Liver (tissue), 9 donors: Measurements from ENCODE around the gene GRK7. TPM values are rescaled to one million over a fixed set of nuclear protein-coding genes. Genes with fewer than 3 reads are reported as not detected.

Source experiments
- DNase-seq: peaks from one replicate; pipeline ENCODE4 v3.0.0-alpha.2; 2017; ENCODE audit warnings: low spot score
- H3K27ac ChIP-seq, 2 donors: one replicate each; pipeline ENCODE4 v1.7.0; 2013; ENCODE audit warnings: inconsistent platforms in 2 of 2, low read length in 2 of 2, control low read depth in 1 of 2, low read depth in 1 of 2, mild to moderate bottlenecking in 1 of 2
- H3K27me3 ChIP-seq, 4 donors: one replicate each; pipeline versions ENCODE4 v1.6.1 to v1.7.0; 2013; ENCODE audit warnings: low read length in 3 of 4, inconsistent platforms in 1 of 4, mild to moderate bottlenecking in 1 of 4, moderate library complexity in 1 of 4; ENCODE audit not compliant: control insufficient read depth in 4 of 4, insufficient read depth in 4 of 4
- H3K36me3 ChIP-seq, 4 donors: one replicate each; pipeline versions ENCODE4 v1.6.1 to v1.7.0; 2013; ENCODE audit warnings: low read length in 3 of 4, mild to moderate bottlenecking in 3 of 4, low read depth in 1 of 4, moderate library complexity in 1 of 4; ENCODE audit not compliant: control insufficient read depth in 4 of 4, insufficient read depth in 3 of 4
- H3K4me1 ChIP-seq, 4 donors: one replicate each; pipeline versions ENCODE4 v1.6.1 to v1.7.0; 2013; ENCODE audit warnings: low read length in 3 of 4, mild to moderate bottlenecking in 3 of 4, moderate library complexity in 1 of 4; ENCODE audit not compliant: control insufficient read depth in 4 of 4, insufficient read depth in 4 of 4
- H3K4me3 ChIP-seq, 3 donors: one replicate each; pipeline versions ENCODE4 v1.6.1 to v1.7.0; 2013; ENCODE audit warnings: low read length in 3 of 3, control low read depth in 1 of 3, low read depth in 1 of 3, mild to moderate bottlenecking in 1 of 3
- H3K9ac ChIP-seq, 2 donors: one replicate each; pipeline ENCODE4 v1.7.0; 2013; ENCODE audit warnings: low read length in 2 of 2, mild to moderate bottlenecking in 2 of 2, moderate library complexity in 2 of 2, control low read depth in 1 of 2, low read depth in 1 of 2
- H3K9me3 ChIP-seq, 4 donors: one replicate each; pipeline versions ENCODE4 v1.6.1 to v1.7.0; 2013; ENCODE audit warnings: low read length in 3 of 4; ENCODE audit not compliant: control insufficient read depth in 4 of 4
- FOXA1 ChIP-seq: IDR thresholded peaks from 2 replicates; pipeline ENCODE4 v1.6.1; 2016; ENCODE audit warnings: antibody characterized with exemption
- FOXA2 ChIP-seq: IDR thresholded peaks from 2 replicates; pipeline ENCODE4 v1.6.1; 2016; ENCODE audit warnings: antibody characterized with exemption
- GABPA ChIP-seq, 2 donors: IDR thresholded peaks in 1 of 2; conservative IDR thresholded peaks in 1 of 2; 2 replicates each; pipeline ENCODE4 v1.6.1; 2016; ENCODE audit warnings: antibody characterized with exemption in 2 of 2, mild to moderate bottlenecking in 1 of 2, moderate library complexity in 1 of 2
- HNF4A ChIP-seq, 2 donors: conservative IDR thresholded peaks; 2 replicates each; pipeline ENCODE4 v1.6.1; 2016; ENCODE audit warnings: antibody characterized with exemption in 2 of 2, mild to moderate bottlenecking in 2 of 2
- HNF4G ChIP-seq: IDR thresholded peaks from 2 replicates; pipeline ENCODE4 v1.6.1; 2016; ENCODE audit warnings: antibody characterized with exemption
- JUND ChIP-seq, 2 donors: IDR thresholded peaks; 2 replicates each; pipeline ENCODE4 v1.6.1; 2016; ENCODE audit warnings: antibody characterized with exemption in 2 of 2
- NR2F2 ChIP-seq: IDR thresholded peaks from 2 replicates; pipeline ENCODE4 v1.6.1; 2016; ENCODE audit warnings: antibody characterized with exemption
- RAD21 ChIP-seq, 2 donors: IDR thresholded peaks; 2 replicates each; pipeline ENCODE4 v1.6.1; 2016; ENCODE audit warnings: antibody characterized with exemption in 2 of 2, mild to moderate bottlenecking in 2 of 2
- SP1 ChIP-seq: IDR thresholded peaks from 2 replicates; pipeline ENCODE4 v1.6.1; 2018; ENCODE audit warnings: antibody characterized with exemption, mild to moderate bottlenecking
- YY1 ChIP-seq: IDR thresholded peaks from 2 replicates; pipeline ENCODE4 v1.6.1; 2016; ENCODE audit warnings: antibody characterized with exemption, mild to moderate bottlenecking
- WGBS: extraction: QIAGEN DNeasy Blood & Tissue Kit; methylation state at CpG from one replicate; pipeline ENCODE4 v1.1.7; 2013; 5-methylcytosine and 5-hydroxymethylcytosine counted together
- polyA plus RNA-seq, 2 donors: library from polyadenylated mRNA; stranded (reverse) in 1 of 2; unstranded in 1 of 2; fragments of 200-250 nt in 1 of 2; fragments of >200 nt in 1 of 2; fragmentation: Nextera tagmentation in 1 of 2; extraction: Ambion mirVana in 1 of 2; gene quantifications; one replicate each; pipeline versions ENCODE4 v1.2.1 to v1.2.3, GENCODE V29; 2013 to 2015
- total RNA-seq, 2 donors: library from RNA; depleted of rRNA; stranded (reverse); fragments of >200 nt; gene quantifications; one replicate each; pipeline ENCODE4 v1.2.3, GENCODE V29; 2014
- TF ChIP-seq, protein P1 (sequence below): IDR thresholded peaks from 2 replicates; pipeline ENCODE4 v1.6.1; 2016; ENCODE audit warnings: antibody characterized with exemption, mild to moderate bottlenecking
- TF ChIP-seq, protein P2 (sequence below): IDR thresholded peaks from 2 replicates; pipeline ENCODE4 v1.6.1; 2016; ENCODE audit warnings: antibody characterized with exemption
- TF ChIP-seq, protein P3 (sequence below): fragments of 150-350 bp; IDR thresholded peaks from 2 replicates; pipeline ENCODE4 v1.5.1; 2017; ENCODE audit warnings: improper control_type of control experiment, low read depth, low read length; ENCODE audit not compliant: missing input control
- donor health status: healthy.
- donor health status: healthy.
- donor health status: healthy.
- donor health status: healthy.
- donor health status: healthy.

Gene GRK7
- total and polyA plus RNA-seq, 4 donors: 0.08 TPM; not detected in 3

DNA sequence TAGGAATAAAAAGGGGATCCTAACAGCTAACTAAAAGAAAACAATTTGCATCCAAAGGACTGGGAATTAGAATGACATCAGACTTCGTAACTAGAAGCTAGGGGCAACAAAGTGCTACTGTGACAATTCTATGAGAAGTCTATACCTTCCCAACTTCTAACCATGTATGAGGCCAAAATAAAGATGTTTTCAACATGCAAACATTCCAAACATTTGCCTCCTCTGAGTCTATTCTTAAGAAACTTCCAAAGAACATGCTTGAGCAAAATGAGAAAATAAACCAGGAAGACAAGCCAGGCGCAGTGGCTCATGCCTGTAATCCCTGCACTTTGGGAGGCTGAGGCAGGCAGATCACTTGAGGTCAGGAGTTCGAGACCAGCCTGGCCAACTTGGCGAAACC is 38.2 kb upstream of the GRK7 start:
- 96% methylated on average over 4 of the region's 4 CpGs for WGBS
- Histone ChIP-seq H3K9ac (no peak overlapping the region), H3K4me1 (no peaks in the 10 kb centered on the region), H3K27me3 (no peaks in the 10 kb centered on the region), H3K36me3 (no peaks in the 10 kb centered on the region), H3K27ac (no peak overlapping the region), H3K9me3 (no peaks in the 10 kb centered on the region), H3K4me3 (no peak overlapping the region)
- no peak for DNase-seq
- TF ChIP-seq, protein P1, sequence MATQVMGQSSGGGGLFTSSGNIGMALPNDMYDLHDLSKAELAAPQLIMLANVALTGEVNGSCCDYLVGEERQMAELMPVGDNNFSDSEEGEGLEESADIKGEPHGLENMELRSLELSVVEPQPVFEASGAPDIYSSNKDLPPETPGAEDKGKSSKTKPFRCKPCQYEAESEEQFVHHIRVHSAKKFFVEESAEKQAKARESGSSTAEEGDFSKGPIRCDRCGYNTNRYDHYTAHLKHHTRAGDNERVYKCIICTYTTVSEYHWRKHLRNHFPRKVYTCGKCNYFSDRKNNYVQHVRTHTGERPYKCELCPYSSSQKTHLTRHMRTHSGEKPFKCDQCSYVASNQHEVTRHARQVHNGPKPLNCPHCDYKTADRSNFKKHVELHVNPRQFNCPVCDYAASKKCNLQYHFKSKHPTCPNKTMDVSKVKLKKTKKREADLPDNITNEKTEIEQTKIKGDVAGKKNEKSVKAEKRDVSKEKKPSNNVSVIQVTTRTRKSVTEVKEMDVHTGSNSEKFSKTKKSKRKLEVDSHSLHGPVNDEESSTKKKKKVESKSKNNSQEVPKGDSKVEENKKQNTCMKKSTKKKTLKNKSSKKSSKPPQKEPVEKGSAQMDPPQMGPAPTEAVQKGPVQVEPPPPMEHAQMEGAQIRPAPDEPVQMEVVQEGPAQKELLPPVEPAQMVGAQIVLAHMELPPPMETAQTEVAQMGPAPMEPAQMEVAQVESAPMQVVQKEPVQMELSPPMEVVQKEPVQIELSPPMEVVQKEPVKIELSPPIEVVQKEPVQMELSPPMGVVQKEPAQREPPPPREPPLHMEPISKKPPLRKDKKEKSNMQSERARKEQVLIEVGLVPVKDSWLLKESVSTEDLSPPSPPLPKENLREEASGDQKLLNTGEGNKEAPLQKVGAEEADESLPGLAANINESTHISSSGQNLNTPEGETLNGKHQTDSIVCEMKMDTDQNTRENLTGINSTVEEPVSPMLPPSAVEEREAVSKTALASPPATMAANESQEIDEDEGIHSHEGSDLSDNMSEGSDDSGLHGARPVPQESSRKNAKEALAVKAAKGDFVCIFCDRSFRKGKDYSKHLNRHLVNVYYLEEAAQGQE: no peak
- TF ChIP-seq YY1: no peak
- TF ChIP-seq JUND (IDR thresholded peaks at IDR 0.05): no peak
- TF ChIP-seq SP1: no peak
- no peak for TF ChIP-seq HNF4A (conservative IDR thresholded peaks at IDR 0.05)
- no peak for TF ChIP-seq HNF4G
- no peak for TF ChIP-seq RAD21 (IDR thresholded peaks at IDR 0.05)
- TF ChIP-seq GABPA (IDR thresholded peaks at IDR 0.05 in 1 of 2, conservative IDR thresholded peaks at IDR 0.05 in 1 of 2): no peak

GRCh38 chr3:141726483-141726882 is 36.7 kb upstream of the GRK7 start:
- Histone ChIP-seq H3K27me3 (no peaks in the 10 kb centered on the region), H3K9ac (no peak overlapping the region), H3K4me1 (no peaks in the 10 kb centered on the region), H3K9me3 (no peaks in the 10 kb centered on the region), H3K4me3 (no peak overlapping the region), H3K36me3 (no peaks in the 10 kb centered on the region), H3K27ac (no peak overlapping the region)
- 72% methylated on average over 1 of the region's 1 CpG for WGBS
- DNase-seq: no peak
- TF ChIP-seq RAD21 (IDR thresholded peaks at IDR 0.05): no peak
- TF ChIP-seq SP1: no peak
- TF ChIP-seq, protein P2, sequence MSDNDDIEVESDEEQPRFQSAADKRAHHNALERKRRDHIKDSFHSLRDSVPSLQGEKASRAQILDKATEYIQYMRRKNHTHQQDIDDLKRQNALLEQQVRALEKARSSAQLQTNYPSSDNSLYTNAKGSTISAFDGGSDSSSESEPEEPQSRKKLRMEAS: no peak
- TF ChIP-seq FOXA1: no peak
- TF ChIP-seq, protein P1: no peak
- no peak for TF ChIP-seq FOXA2
- no peak for TF ChIP-seq GABPA (IDR thresholded peaks at IDR 0.05 in 1 of 2, conservative IDR thresholded peaks at IDR 0.05 in 1 of 2)
- TF ChIP-seq, protein P3, sequence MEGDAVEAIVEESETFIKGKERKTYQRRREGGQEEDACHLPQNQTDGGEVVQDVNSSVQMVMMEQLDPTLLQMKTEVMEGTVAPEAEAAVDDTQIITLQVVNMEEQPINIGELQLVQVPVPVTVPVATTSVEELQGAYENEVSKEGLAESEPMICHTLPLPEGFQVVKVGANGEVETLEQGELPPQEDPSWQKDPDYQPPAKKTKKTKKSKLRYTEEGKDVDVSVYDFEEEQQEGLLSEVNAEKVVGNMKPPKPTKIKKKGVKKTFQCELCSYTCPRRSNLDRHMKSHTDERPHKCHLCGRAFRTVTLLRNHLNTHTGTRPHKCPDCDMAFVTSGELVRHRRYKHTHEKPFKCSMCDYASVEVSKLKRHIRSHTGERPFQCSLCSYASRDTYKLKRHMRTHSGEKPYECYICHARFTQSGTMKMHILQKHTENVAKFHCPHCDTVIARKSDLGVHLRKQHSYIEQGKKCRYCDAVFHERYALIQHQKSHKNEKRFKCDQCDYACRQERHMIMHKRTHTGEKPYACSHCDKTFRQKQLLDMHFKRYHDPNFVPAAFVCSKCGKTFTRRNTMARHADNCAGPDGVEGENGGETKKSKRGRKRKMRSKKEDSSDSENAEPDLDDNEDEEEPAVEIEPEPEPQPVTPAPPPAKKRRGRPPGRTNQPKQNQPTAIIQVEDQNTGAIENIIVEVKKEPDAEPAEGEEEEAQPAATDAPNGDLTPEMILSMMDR: no peak
- TF ChIP-seq YY1: no peak
- TF ChIP-seq HNF4G: no peak
- no peak for TF ChIP-seq NR2F2
